MM.1S (cell line): ENCODE measurements around the gene TEX101.
"Not testable (repeated sequence)": the region's sequence is repeated elsewhere in the genome, so short reads cannot be mapped to it uniquely, and the experiment has no call there.

Source experiments
- EZH2 ChIP-seq: fragments of 300-600 bp; sonication (generic); optimal IDR thresholded peaks from 2 replicates; pipeline ENCODE3; 2017; ENCODE audit warnings: low read depth, mild to moderate bottlenecking, antibody characterized with exemption, low read length, mixed read lengths
- TF ChIP-seq, protein P1 (sequence below): fragments of 300-600 bp; sonication (generic); IDR thresholded peaks from 2 replicates; pipeline ENCODE4 v1.5.1; 2016; ENCODE audit warnings: antibody characterized with exemption, low read length, mixed read lengths

DNA sequence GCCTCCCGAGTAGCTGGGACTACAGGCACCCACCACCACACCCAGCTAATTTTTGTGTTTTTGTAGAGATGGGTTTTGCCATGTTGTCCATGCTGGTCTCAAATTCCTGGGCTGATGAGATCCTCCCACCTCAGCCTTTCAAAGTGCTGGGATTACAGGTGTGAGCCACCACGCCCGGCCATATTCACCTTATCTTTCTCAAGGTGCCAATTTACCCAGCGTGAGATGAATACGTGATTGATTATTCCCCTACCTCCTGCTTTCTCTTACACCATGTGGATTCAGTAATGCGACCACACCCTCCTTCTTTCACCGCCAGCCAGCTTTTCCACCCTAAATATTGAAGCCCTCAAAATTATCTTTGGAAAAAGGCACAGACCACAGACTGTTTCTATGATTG lies 31.4 kb upstream of the TEX101 start:
- not testable (repeated sequence) for TF ChIP-seq EZH2
- TF ChIP-seq, protein P1, sequence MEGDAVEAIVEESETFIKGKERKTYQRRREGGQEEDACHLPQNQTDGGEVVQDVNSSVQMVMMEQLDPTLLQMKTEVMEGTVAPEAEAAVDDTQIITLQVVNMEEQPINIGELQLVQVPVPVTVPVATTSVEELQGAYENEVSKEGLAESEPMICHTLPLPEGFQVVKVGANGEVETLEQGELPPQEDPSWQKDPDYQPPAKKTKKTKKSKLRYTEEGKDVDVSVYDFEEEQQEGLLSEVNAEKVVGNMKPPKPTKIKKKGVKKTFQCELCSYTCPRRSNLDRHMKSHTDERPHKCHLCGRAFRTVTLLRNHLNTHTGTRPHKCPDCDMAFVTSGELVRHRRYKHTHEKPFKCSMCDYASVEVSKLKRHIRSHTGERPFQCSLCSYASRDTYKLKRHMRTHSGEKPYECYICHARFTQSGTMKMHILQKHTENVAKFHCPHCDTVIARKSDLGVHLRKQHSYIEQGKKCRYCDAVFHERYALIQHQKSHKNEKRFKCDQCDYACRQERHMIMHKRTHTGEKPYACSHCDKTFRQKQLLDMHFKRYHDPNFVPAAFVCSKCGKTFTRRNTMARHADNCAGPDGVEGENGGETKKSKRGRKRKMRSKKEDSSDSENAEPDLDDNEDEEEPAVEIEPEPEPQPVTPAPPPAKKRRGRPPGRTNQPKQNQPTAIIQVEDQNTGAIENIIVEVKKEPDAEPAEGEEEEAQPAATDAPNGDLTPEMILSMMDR, result not testable (repeated sequence)
